Trophoblast cell (in vitro differentiated cells and primary cell): Measurements from ENCODE around the gene ZNF143.

ENCODE experiments used
- DNase-seq, 2 donors: peaks; one replicate each; pipeline ENCODE4 v3.0.0-alpha.2; 2016
- H2AFZ ChIP-seq: 2 replicates; pipeline ENCODE4 v1.6.1; 2013; ENCODE audit warnings: low read length, moderate library complexity, mild to moderate bottlenecking; ENCODE audit not compliant: insufficient read depth, poor library complexity
- H2AK5ac ChIP-seq: 2 replicates; pipeline ENCODE4 v1.6.1; 2013; ENCODE audit warnings: mild to moderate bottlenecking, low read length
- H2BK120ac ChIP-seq: 2 replicates; pipeline ENCODE4 v1.6.1; 2013; ENCODE audit warnings: low read length, mild to moderate bottlenecking, moderate library complexity; ENCODE audit not compliant: insufficient read depth, poor library complexity
- H2BK12ac ChIP-seq: 2 replicates; pipeline ENCODE4 v1.6.1; 2013; ENCODE audit warnings: mild to moderate bottlenecking, low read length, moderate library complexity
- H2BK5ac ChIP-seq: 2 replicates; pipeline ENCODE4 v1.6.1; 2013; ENCODE audit warnings: low read length, low read depth, moderate library complexity, mild to moderate bottlenecking; ENCODE audit not compliant: poor library complexity
- H3K14ac ChIP-seq: 2 replicates; pipeline ENCODE4 v1.6.1; 2013; ENCODE audit warnings: mild to moderate bottlenecking, low read length
- H3K18ac ChIP-seq: 2 replicates; pipeline ENCODE4 v1.6.1; 2013; ENCODE audit warnings: mild to moderate bottlenecking, low read length
- H3K23ac ChIP-seq: 2 replicates; pipeline ENCODE4 v1.6.1; 2013; ENCODE audit warnings: low read length
- H3K27ac ChIP-seq: 2 replicates; pipeline ENCODE4 v1.5.1; 2013; ENCODE audit warnings: low read depth, mild to moderate bottlenecking, inconsistent platforms, low read length, moderate library complexity
- H3K27me3 ChIP-seq: 2 replicates; pipeline ENCODE4 v1.6.1; 2013; ENCODE audit warnings: inconsistent platforms, mild to moderate bottlenecking, low read length, moderate library complexity; ENCODE audit not compliant: insufficient read depth
- H3K36me3 ChIP-seq, 2 experiments: 1 replicate in 1 of 2; 2 replicates in 1 of 2; pipeline ENCODE4 v1.6.1; 2013; ENCODE audit warnings: low read length in 2 of 2, mild to moderate bottlenecking in 2 of 2, moderate library complexity in 1 of 2; ENCODE audit not compliant: insufficient read depth in 2 of 2, control insufficient read depth in 1 of 2
- H3K4ac ChIP-seq: 2 replicates; pipeline ENCODE4 v1.6.1; 2013; ENCODE audit warnings: low read depth, mild to moderate bottlenecking, low read length, moderate library complexity
- H3K4me1 ChIP-seq, 2 experiments: 1 replicate in 1 of 2; 2 replicates in 1 of 2; pipeline ENCODE4 v1.6.1; 2013; ENCODE audit warnings: low read length in 2 of 2, mild to moderate bottlenecking in 2 of 2, moderate library complexity in 1 of 2; ENCODE audit not compliant: insufficient read depth in 2 of 2, control insufficient read depth in 1 of 2
- H3K4me2 ChIP-seq: 2 replicates; pipeline ENCODE4 v1.6.1; 2013; ENCODE audit warnings: inconsistent platforms, mild to moderate bottlenecking, low read length, moderate library complexity
- H3K4me3 ChIP-seq: 2 replicates; pipeline ENCODE4 v1.5.1; 2013; ENCODE audit warnings: mild to moderate bottlenecking, low read depth, low read length, inconsistent platforms
- H3K79me1 ChIP-seq: one replicate; pipeline ENCODE4 v1.6.1; 2013; ENCODE audit warnings: low read length
- H3K79me2 ChIP-seq: 2 replicates; pipeline ENCODE4 v1.6.1; 2013; ENCODE audit warnings: low read length, mild to moderate bottlenecking; ENCODE audit not compliant: control insufficient read depth, insufficient read depth, poor library complexity
- H3K9ac ChIP-seq: 2 replicates; pipeline ENCODE4 v1.6.1; 2013; ENCODE audit warnings: mild to moderate bottlenecking, low read length
- H3K9me3 ChIP-seq: 2 replicates; pipeline ENCODE4 v1.6.1; 2013; ENCODE audit warnings: low read depth, mild to moderate bottlenecking, control low read depth, inconsistent platforms, low read length; ENCODE audit not compliant: insufficient read depth
- H4K12ac ChIP-seq: 2 replicates; pipeline ENCODE4 v1.6.1; 2013; ENCODE audit warnings: low read depth, mild to moderate bottlenecking, low read length, moderate library complexity
- H4K8ac ChIP-seq: 2 replicates; pipeline ENCODE4 v1.6.1; 2013; ENCODE audit warnings: low read depth, mild to moderate bottlenecking, low read length, moderate library complexity
- H4K91ac ChIP-seq: one replicate; pipeline ENCODE4 v1.6.1; 2013; ENCODE audit warnings: low read depth, mild to moderate bottlenecking, low read length, moderate library complexity
- WGBS: extraction: QIAGEN DNeasy Blood & Tissue Kit; methylation state at CpG from one replicate; pipeline ENCODE4 v1.1.7; 2013; ENCODE audit warnings: missing lambda C conversion rate; ENCODE audit not compliant: insufficient read length, insufficient coverage; ENCODE audit errors: extremely low coverage; 5-methylcytosine and 5-hydroxymethylcytosine counted together

Gene ZNF143

DNA sequence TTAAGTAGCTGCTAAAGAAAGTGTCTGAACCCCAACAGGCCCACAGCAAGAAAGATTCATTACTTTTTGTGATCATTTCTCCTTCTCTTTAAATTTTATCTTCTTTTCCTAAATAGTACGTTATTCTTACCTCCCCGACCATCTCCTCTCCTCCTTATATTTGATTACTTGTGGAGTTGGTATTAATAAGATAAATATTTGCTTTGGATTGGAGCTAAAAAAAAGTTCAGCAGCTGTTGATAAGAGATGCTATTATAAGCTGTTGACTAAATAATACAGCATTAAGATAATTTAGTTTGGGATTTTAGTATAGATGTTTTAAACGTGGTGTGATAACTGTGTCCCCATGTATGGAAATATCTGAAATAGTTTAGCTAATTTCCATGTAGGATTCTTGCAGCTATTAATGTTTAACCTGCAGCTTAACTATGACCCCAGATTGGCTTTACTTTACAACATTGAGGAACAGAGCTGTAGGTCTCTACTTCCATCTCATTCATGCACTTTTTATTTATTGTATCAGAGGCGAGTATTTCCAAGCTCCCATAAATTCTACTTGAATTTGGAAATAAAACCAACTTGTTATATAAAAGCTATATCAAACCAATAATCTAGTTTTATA, 37.8 kb downstream of the ZNF143 start:
- Histone ChIP-seq H3K14ac (no peak overlapping the region), H2AFZ (no peak overlapping the region), H3K9ac (no peak overlapping the region), H3K27ac (no peak overlapping the region), H3K36me3 (peaks cover 21 to 32% of the 10 kb centered on the region in 2 experiments), H3K18ac (no peak overlapping the region), H4K8ac (no peak overlapping the region), H3K23ac (no peak overlapping the region), H3K4ac (no peak overlapping the region), H3K79me2 (no peaks in the 10 kb centered on the region), H4K12ac (no peak overlapping the region), H3K27me3 (no peaks in the 10 kb centered on the region), H3K4me1 (no peaks in the 10 kb centered on the region), H3K9me3 (no peaks in the 10 kb centered on the region), H2BK120ac (no peak overlapping the region), H2BK12ac (no peak overlapping the region), H2AK5ac (no peak overlapping the region), H4K91ac (no peak overlapping the region), H3K79me1 (no peaks in the 10 kb centered on the region), H3K4me2 (no peak overlapping the region), H3K4me3 (no peak overlapping the region), H2BK5ac (no peak overlapping the region)
- 100% methylated on average over 3 of the region's 4 CpGs for WGBS
- no peak for DNase-seq

DNA sequence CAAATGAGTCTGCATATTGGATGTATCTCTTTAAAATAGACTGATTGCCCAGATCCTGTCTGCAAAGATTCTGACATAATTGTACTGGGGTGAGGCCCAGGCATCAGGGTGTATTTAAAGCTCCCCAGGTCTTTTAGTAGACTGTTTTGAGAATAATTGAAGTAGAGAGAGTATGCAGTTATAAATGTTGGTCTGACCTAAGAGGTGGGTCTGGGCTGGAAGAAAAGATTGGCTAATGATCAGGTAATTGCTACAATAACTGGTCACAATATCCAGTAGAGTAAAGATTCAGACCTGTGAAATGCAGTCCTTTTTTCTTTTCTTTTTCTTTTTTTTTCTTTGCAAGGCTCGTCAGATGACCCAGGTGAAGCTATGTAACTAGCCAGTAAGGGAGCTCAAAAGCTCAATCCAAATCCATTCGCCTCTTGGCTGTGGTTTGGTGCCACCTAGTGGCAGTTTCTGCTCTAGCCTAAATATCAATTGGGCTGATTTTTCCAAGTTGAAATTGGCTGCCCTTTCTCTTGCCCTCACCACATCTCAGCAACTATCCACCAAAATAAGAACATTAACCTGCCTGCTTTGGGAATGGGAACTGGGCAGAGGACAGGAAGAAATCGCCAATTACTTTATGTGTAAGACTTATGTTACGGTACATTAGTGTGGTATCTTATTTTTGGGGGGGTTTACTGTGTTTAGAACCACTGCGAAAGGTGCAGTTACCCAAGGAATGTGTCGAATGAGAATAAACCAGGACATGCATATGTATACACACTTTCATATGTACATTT, 45.9 kb downstream of the ZNF143 start:
- H4K91ac ChIP-seq: no peak overlapping the region
- no peak overlapping the region for H3K23ac ChIP-seq
- no peak overlapping the region for H2BK12ac ChIP-seq
- H3K18ac ChIP-seq: no peak overlapping the region
- H4K8ac ChIP-seq: no peak overlapping the region
- no peak overlapping the region for H3K27ac ChIP-seq
- no peaks in the 10 kb centered on the region for H3K79me2 ChIP-seq
- no CpG with 5 or more reads among the region's 6 CpGs for WGBS
- H3K4ac ChIP-seq: no peak overlapping the region
- H3K4me1 ChIP-seq: peaks cover 0 to 3% of the 10 kb centered on the region in 2 experiments
- no peak overlapping the region for H4K12ac ChIP-seq
- H3K9me3 ChIP-seq: no peaks in the 10 kb centered on the region
- no peaks in the 10 kb centered on the region for H3K27me3 ChIP-seq
- no peak overlapping the region for H3K4me3 ChIP-seq
- H3K4me2 ChIP-seq: no peak overlapping the region
- peak; percentile 79 to 95 for DNase-seq
- no peak overlapping the region for H2AK5ac ChIP-seq
- H2AFZ ChIP-seq: no peak overlapping the region
- no peak overlapping the region for H2BK120ac ChIP-seq
- H3K79me1 ChIP-seq: no peaks in the 10 kb centered on the region
- H3K9ac ChIP-seq: no peak overlapping the region
- H3K14ac ChIP-seq: no peak overlapping the region
- H3K36me3 ChIP-seq: peaks cover 5 to 8% of the 10 kb centered on the region in 2 experiments
- H2BK5ac ChIP-seq: no peak overlapping the region

DNA sequence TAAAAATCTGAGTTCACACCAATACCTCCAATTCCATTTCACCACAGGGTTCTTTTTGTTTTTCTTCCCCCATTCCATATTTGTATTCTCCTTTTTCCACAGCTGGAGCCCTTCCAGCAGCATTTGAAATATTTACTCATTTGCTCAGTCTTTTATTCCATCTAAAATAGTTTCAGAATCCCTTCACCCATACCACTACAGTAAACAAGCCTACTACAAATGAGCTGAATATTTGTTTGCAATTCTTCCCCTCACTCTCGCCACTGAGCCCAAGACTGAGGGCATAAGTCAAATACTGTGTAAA, 46.4 kb downstream of the ZNF143 start:
- no peak overlapping the region for H2BK120ac ChIP-seq
- no peak overlapping the region for H4K91ac ChIP-seq
- no peaks in the 10 kb centered on the region for H3K9me3 ChIP-seq
- H3K4me1 ChIP-seq: peaks cover 0 to 3% of the 10 kb centered on the region in 2 experiments
- no peak overlapping the region for H4K12ac ChIP-seq
- H3K36me3 ChIP-seq: peaks cover 5 to 7% of the 10 kb centered on the region in 2 experiments
- no peak overlapping the region for H3K14ac ChIP-seq
- H3K9ac ChIP-seq: no peak overlapping the region
- H3K4me3 ChIP-seq: no peak overlapping the region
- H4K8ac ChIP-seq: no peak overlapping the region
- no peak overlapping the region for H3K4me2 ChIP-seq
- no peak overlapping the region for H2AK5ac ChIP-seq
- no peaks in the 10 kb centered on the region for H3K79me1 ChIP-seq
- H2BK12ac ChIP-seq: no peak overlapping the region
- no peak for DNase-seq
- WGBS: no CpG with 5 or more reads among the region's 1 CpG
- no peak overlapping the region for H2AFZ ChIP-seq
- no peak overlapping the region for H3K23ac ChIP-seq
- H3K79me2 ChIP-seq: no peaks in the 10 kb centered on the region
- H3K27me3 ChIP-seq: no peaks in the 10 kb centered on the region
- no peak overlapping the region for H3K27ac ChIP-seq
- no peak overlapping the region for H3K18ac ChIP-seq
- no peak overlapping the region for H2BK5ac ChIP-seq
- H3K4ac ChIP-seq: no peak overlapping the region

DNA sequence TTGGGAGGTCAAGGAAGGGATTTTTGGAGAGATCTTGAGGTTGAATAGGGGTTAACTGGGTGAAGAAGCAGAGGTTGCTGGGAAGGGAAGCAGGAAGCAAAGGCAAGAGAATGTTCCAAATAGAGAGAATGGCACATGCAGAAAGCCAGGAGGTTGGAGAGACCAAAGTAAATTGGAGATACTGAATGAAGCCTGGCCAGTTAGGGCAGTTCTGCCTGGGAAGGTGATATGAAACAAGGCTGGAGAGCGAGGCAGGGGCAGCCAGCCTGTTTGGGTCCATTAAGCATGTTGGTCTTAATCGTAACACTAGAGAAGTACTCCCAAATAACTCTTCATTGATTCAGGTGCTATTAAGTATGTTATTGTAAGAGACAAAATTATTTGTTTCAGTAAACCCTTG, 48.2 kb downstream of the ZNF143 start:
- DNase-seq: peak; percentile 21 to 64

More for the DNA sequence above, 48.2 kb downstream of the ZNF143 start:
- Histone ChIP-seq H2AK5ac (no peak overlapping the region), H4K12ac (no peak overlapping the region), H3K23ac (no peak overlapping the region), H4K8ac (no peak overlapping the region), H2BK120ac (no peak overlapping the region), H3K36me3 (peaks cover 6 to 12% of the 10 kb centered on the region in 2 experiments), H3K4me3 (no peak overlapping the region), H3K27ac (no peak overlapping the region), H3K4ac (no peak overlapping the region), H3K4me1 (peaks cover 0 to 5% of the 10 kb centered on the region in 2 experiments), H2BK5ac (no peak overlapping the region), H3K4me2 (no peak overlapping the region), H3K18ac (no peak overlapping the region), H3K27me3 (no peaks in the 10 kb centered on the region), H4K91ac (no peak overlapping the region), H3K14ac (no peak overlapping the region), H3K79me1 (no peaks in the 10 kb centered on the region), H2AFZ (no peak overlapping the region), H3K79me2 (no peaks in the 10 kb centered on the region), H3K9me3 (no peaks in the 10 kb centered on the region), H2BK12ac (no peak overlapping the region), H3K9ac (no peak overlapping the region)
- no CpG with 5 or more reads among the region's 2 CpGs for WGBS
